ENCODE results near the gene TECPR1. TPM values are rescaled to one million over a fixed set of nuclear protein-coding genes. Genes with fewer than 3 reads are reported as not detected.

TECPR1 gene
- total RNA-seq, 4 donors from 2014 or later = 19.6 to 61.8 (median 26.3) TPM

DNA sequence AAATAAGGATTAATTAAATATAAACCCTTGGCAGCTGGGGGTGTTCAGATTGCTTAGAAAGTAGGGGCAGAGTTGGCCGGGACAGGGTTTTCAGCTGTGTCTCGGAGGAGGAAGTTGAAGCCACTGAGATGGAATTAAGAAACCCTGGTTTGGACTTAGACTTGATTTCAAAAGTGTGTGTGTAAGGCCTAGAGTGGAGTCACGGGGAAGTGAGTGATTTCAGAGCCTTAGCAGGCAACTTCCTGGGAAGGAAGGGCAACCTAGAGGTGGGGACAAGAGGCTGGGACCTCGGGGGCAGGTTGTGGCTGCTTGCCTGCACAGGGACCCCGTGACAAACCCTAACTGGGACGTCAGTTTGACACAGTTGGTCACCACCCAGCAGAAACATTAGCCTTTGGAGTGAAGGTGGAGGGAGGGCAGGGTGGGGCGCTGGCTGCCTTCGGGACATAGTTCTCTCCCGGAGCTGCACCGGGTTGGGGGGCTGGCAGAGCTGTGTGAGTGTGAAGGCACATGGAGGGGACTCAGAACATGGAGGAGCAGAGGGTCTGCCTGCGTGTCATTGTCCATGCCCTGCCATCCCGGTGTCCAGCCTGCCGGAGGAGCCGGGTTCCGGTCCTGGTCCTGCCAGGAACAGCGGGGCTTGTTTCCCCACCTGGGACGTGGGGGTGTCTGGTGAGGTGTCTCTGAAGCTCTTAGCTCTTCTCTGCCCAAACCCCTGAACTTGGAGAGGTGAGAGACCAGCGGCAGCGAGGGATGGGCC is 31.3 kb upstream of the TECPR1 start:
- TF ChIP-seq, protein P1, sequence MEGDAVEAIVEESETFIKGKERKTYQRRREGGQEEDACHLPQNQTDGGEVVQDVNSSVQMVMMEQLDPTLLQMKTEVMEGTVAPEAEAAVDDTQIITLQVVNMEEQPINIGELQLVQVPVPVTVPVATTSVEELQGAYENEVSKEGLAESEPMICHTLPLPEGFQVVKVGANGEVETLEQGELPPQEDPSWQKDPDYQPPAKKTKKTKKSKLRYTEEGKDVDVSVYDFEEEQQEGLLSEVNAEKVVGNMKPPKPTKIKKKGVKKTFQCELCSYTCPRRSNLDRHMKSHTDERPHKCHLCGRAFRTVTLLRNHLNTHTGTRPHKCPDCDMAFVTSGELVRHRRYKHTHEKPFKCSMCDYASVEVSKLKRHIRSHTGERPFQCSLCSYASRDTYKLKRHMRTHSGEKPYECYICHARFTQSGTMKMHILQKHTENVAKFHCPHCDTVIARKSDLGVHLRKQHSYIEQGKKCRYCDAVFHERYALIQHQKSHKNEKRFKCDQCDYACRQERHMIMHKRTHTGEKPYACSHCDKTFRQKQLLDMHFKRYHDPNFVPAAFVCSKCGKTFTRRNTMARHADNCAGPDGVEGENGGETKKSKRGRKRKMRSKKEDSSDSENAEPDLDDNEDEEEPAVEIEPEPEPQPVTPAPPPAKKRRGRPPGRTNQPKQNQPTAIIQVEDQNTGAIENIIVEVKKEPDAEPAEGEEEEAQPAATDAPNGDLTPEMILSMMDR (IDR thresholded peaks at IDR 0.05) = no peak
- peak in 1 of 2 donors; percentile 29 for TF ChIP-seq POLR2A (IDR thresholded peaks at IDR 0.05)
- Histone ChIP-seq H3K36me3 (peaks cover 0 to 3% of the 10 kb centered on the region in 2 donors), H3K9me3 (no peaks in the 10 kb centered on the region), H3K27ac (peak overlapping the region; percentile 92 to 94 (median 93)), H3K4me1 (peaks cover 49 to 60% of the 10 kb centered on the region in 2 donors), H3K27me3 (no peaks in the 10 kb centered on the region), H3K4me3 (replicated peaks in 1 of 3) (peak overlapping the region in 1 of 3 donors; percentile 86)
- WGBS, 2 donors = 62 to 72% methylated on average over 11 to 19 of the region's 19 CpGs
- intact Hi-C loops (cut with DNase I) = no loop called here
- DNase-seq = peak in 1 of 2 donors; percentile 27

GRCh38 chr7:98282703-98283102 is 30.7 kb upstream of the TECPR1 start:
- H3K27ac ChIP-seq = peak overlapping the region; percentile 92 to 94 (median 93)
- no peak for TF ChIP-seq POLR2A (IDR thresholded peaks at IDR 0.05)
- TF ChIP-seq, protein P1 (IDR thresholded peaks at IDR 0.05) = no peak
- intact Hi-C loops (cut with DNase I) = no loop called here
- no peaks in the 10 kb centered on the region for H3K27me3 ChIP-seq
- peaks cover 49 to 54% of the 10 kb centered on the region in 2 donors for H3K4me1 ChIP-seq
- peak overlapping the region; percentile 22 to 86 (median 74) for H3K4me3 ChIP-seq (replicated peaks in 1 of 3)
- 41 to 50% methylated on average over 16 of the region's 16 CpGs for WGBS, 2 donors
- no peak for DNase-seq
- no peaks in the 10 kb centered on the region for H3K9me3 ChIP-seq
- no peaks in the 10 kb centered on the region for H3K36me3 ChIP-seq

- H3K9me3 ChIP-seq = no peaks in the 10 kb centered on the region
- peak; percentile 49 to 52 for DNase-seq
- H3K4me3 ChIP-seq (replicated peaks in 1 of 3) = peak overlapping the region; percentile 22 to 86 (median 74)
- H3K4me1 ChIP-seq = peaks cover 44 to 47% of the 10 kb centered on the region in 2 donors
- no peaks in the 10 kb centered on the region for H3K27me3 ChIP-seq
- 7 to 14% methylated on average over 10 to 23 of the region's 77 CpGs for WGBS, 2 donors
- intact Hi-C loops (cut with DNase I) = no loop called here
- TF ChIP-seq, protein P1 (IDR thresholded peaks at IDR 0.05) = no peak
- peak in 1 of 2 donors; percentile 67 for TF ChIP-seq POLR2A (IDR thresholded peaks at IDR 0.05)
- peak overlapping the region; percentile 92 to 94 (median 93) for H3K27ac ChIP-seq
- no peaks in the 10 kb centered on the region for H3K36me3 ChIP-seq
Observed at GRCh38 chr7:98281757-98282606, 29.9 kb upstream of the TECPR1 start.

- Histone ChIP-seq H3K4me3 (replicated peaks in 1 of 3) (peak within 1 kb of the TSS; percentile 22 to 86 (median 74)), H3K9me3 (no peaks in the 10 kb centered on the region), H3K27ac (peak within 1 kb of the TSS; percentile 94 to 97 (median 94)), H3K27me3 (no peaks in the 10 kb centered on the region), H3K36me3 (no peaks in the 10 kb centered on the region), H3K4me1 (peaks cover 35 to 38% of the 10 kb centered on the region in 2 donors)
- peak; percentile 89 to 92 for DNase-seq
- intact Hi-C loops (cut with DNase I) = no loop called here
- TF ChIP-seq POLR2A (IDR thresholded peaks at IDR 0.05) = peak; percentile 69 to 92
- TF ChIP-seq, protein P1 (IDR thresholded peaks at IDR 0.05) = no peak
- 0 to 2% methylated on average over 12 to 24 of the region's 92 CpGs for WGBS, 2 donors
Observed at GRCh38 chr7:98280791-98281756, 29.0 kb upstream of the TECPR1 start, which contains the start of gene BRI3. Gene BRI3 (plus strand): TSS chr7:98281686. CDS start chr7:98281796, 110 bp downstream.
